Lower leg skin (tissue), 3 donors: ENCODE measurements around the gene SNRNP200.

Experiments used
- CTCF ChIP-seq, 3 donors: fragments of 450-650 bp; IDR thresholded peaks; one replicate each; pipeline ENCODE4 v1.5.1; 2016; ENCODE audit warnings: antibody characterized with exemption in 3 of 3, mild to moderate bottlenecking in 3 of 3, moderate library complexity in 2 of 3
- POLR2A ChIP-seq, 2 donors: fragments of 450-650 bp; IDR thresholded peaks; one replicate each; pipeline ENCODE4 v1.6.1; 2016 to 2017; ENCODE audit warnings: antibody characterized with exemption in 2 of 2, mild to moderate bottlenecking in 1 of 2, moderate library complexity in 1 of 2

- no peak for TF ChIP-seq POLR2A (IDR thresholded peaks at IDR 0.05)
- TF ChIP-seq CTCF (IDR thresholded peaks at IDR 0.05): no peak
Observed at GRCh38 chr2:96326564-96326963, 21.2 kb upstream of the SNRNP200 start.
